HepG2 (cell line): ENCODE measurements around the gene IFNAR1. TPM values are rescaled to one million over a fixed set of nuclear protein-coding genes. Genes with fewer than 3 reads are reported as not detected.

ENCODE experiments used
- CREM ChIP-seq, 2 experiments: sonication (generic) in 1 of 2; formaldehyde crosslinking in 1 of 2; IDR thresholded peaks; 2 replicates each; pipeline versions ENCODE4 v1.4.0 to v1.6.1; 2016 to 2020; ENCODE audit warnings: antibody characterized with exemption in 1 of 2, mild to moderate bottlenecking in 1 of 2, missing genetic modification reagents in 1 of 2
- DMAP1 ChIP-seq: IDR thresholded peaks from 2 replicates; pipeline ENCODE4 v1.6.1; 2016
- EP300 ChIP-seq, 3 experiments: sonication (generic) in 1 of 3; formaldehyde crosslinking in 1 of 3; IDR thresholded peaks; 2 replicates each; pipeline versions ENCODE4 v1.5.1 to v1.6.1; 2011 to 2020; ENCODE audit warnings: low read depth in 2 of 3, low read length in 2 of 3, borderline replicate concordance in 1 of 3, improper control_type of control experiment in 1 of 3, mild to moderate bottlenecking in 1 of 3, missing genetic modification reagents in 1 of 3, moderate library complexity in 1 of 3
- ISL2 ChIP-seq: sonication (generic); formaldehyde crosslinking; IDR thresholded peaks from 2 replicates; pipeline ENCODE4 v1.5.0; 2020; ENCODE audit warnings: missing genetic modification reagents
- KDM4B ChIP-seq: sonication (generic); formaldehyde crosslinking; IDR thresholded peaks from 2 replicates; pipeline ENCODE4 v1.4.0; 2020; ENCODE audit warnings: missing genetic modification reagents
- MXD4 ChIP-seq: IDR thresholded peaks from 2 replicates; pipeline ENCODE4 v1.6.1; 2016; ENCODE audit warnings: mild to moderate bottlenecking, missing biosample characterization, missing genetic modification reagents
- MXI1 ChIP-seq: IDR thresholded peaks from 3 replicates; pipeline ENCODE4 v1.6.1; 2012; ENCODE audit warnings: low read depth, low read length, inconsistent platforms, borderline replicate concordance
- PAWR ChIP-seq: sonication (generic); formaldehyde crosslinking; IDR thresholded peaks from 2 replicates; pipeline ENCODE4 v1.4.0; 2020; ENCODE audit warnings: missing genetic modification reagents, mild to moderate bottlenecking, borderline replicate concordance
- PHF5A ChIP-seq: IDR thresholded peaks from one replicate; pipeline ENCODE4 v1.6.1; 2018; ENCODE audit warnings: low read depth, missing genetic modification reagents; ENCODE audit not compliant: unreplicated experiment
- REPIN1 ChIP-seq: sonication (generic); formaldehyde crosslinking; IDR thresholded peaks from 2 replicates; pipeline ENCODE4 v1.8.0; 2022; ENCODE audit warnings: missing genetic modification reagents, low read depth, mild to moderate bottlenecking, borderline replicate concordance
- SIN3A ChIP-seq: IDR thresholded peaks from 2 replicates; pipeline ENCODE4 v1.6.1; 2011; ENCODE audit warnings: low read depth, mild to moderate bottlenecking, control low read depth, low read length, borderline replicate concordance
- SMC3 ChIP-seq: IDR thresholded peaks from 2 replicates; pipeline ENCODE4 v1.6.1; 2011; ENCODE audit warnings: low read length, improper control_type of control experiment
- TEAD3 ChIP-seq: optimal IDR thresholded peaks from 2 replicates; pipeline ENCODE3; 2016; ENCODE audit warnings: borderline replicate concordance
- TGIF2 ChIP-seq: IDR thresholded peaks from 2 replicates; pipeline ENCODE4 v1.6.1; 2016; ENCODE audit warnings: control low read depth, missing compliant biosample characterization
- ZMYM4 ChIP-seq: sonication (generic); formaldehyde crosslinking; IDR thresholded peaks from 2 replicates; pipeline ENCODE4 v1.8.1; 2023; ENCODE audit warnings: mild to moderate bottlenecking, missing genetic modification reagents
- ZNF652 ChIP-seq: IDR thresholded peaks from 2 replicates; pipeline ENCODE4 v1.6.1; 2016; ENCODE audit warnings: low read depth, borderline replicate concordance
- polyA plus RNA-seq, 8 experiments: library from polyadenylated mRNA; depleted of rRNA in 3 of 8; stranded (reverse) in 7 of 8; unstranded in 1 of 8; fragments of >200 nt; fragmentation: Illumina TruSeq in 4 of 8; extraction: Trizol in 4 of 8; gene quantifications; 2 replicates each; pipeline versions ENCODE4 v1.2.1 to v1.2.3, GENCODE V29; 2011 to 2016; ENCODE audit warnings: low read depth in 4 of 8, missing spikeins in 1 of 8, mixed read lengths in 1 of 8; ENCODE audit not compliant: insufficient read depth in 1 of 8
- total RNA-seq, 5 experiments: library from RNA; depleted of rRNA; stranded (reverse); fragments of >200 nt; fragmentation: Illumina TruSeq; extraction: Trizol; gene quantifications; 2 replicates each; pipeline ENCODE4 v1.2.3, GENCODE V29; 2016; ENCODE audit warnings: low read depth in 1 of 5
- TF ChIP-seq, protein P1 (sequence below): sonication (generic); formaldehyde crosslinking; IDR thresholded peaks from 2 replicates; pipeline ENCODE4 v1.4.0; 2020; ENCODE audit warnings: missing genetic modification reagents
- TF ChIP-seq, protein P2 (sequence below): sonication (generic); formaldehyde crosslinking; IDR thresholded peaks from 2 replicates; pipeline ENCODE4 v1.4.0; 2020; ENCODE audit warnings: missing genetic modification reagents
- TF ChIP-seq, protein P3 (sequence below): sonication (generic); formaldehyde crosslinking; IDR thresholded peaks from 2 replicates; pipeline ENCODE4 v1.4.0; 2020; ENCODE audit warnings: missing genetic modification reagents, borderline replicate concordance
- TF ChIP-seq, protein P4 (sequence below): sonication (generic); IDR thresholded peaks from 2 replicates; pipeline ENCODE4 v1.6.1; 2016; ENCODE audit warnings: low read depth, borderline replicate concordance
- TF ChIP-seq, protein P5 (sequence below): IDR thresholded peaks from 2 replicates; pipeline ENCODE4 v1.6.1; 2016; ENCODE audit warnings: missing compliant biosample characterization, missing genetic modification reagents, borderline replicate concordance
- TF ChIP-seq, protein P6 (sequence below): sonication (generic); formaldehyde crosslinking; IDR thresholded peaks from 2 replicates; pipeline ENCODE4 v1.5.0; 2020; ENCODE audit warnings: missing genetic modification reagents, mild to moderate bottlenecking, borderline replicate concordance

Gene IFNAR1
- total and polyA plus RNA-seq, 2 of the 13 experiments (the other 11 are each of a cell fraction or from before 2014, with no cell fraction given) = 6.7 to 9.3 TPM

DNA sequence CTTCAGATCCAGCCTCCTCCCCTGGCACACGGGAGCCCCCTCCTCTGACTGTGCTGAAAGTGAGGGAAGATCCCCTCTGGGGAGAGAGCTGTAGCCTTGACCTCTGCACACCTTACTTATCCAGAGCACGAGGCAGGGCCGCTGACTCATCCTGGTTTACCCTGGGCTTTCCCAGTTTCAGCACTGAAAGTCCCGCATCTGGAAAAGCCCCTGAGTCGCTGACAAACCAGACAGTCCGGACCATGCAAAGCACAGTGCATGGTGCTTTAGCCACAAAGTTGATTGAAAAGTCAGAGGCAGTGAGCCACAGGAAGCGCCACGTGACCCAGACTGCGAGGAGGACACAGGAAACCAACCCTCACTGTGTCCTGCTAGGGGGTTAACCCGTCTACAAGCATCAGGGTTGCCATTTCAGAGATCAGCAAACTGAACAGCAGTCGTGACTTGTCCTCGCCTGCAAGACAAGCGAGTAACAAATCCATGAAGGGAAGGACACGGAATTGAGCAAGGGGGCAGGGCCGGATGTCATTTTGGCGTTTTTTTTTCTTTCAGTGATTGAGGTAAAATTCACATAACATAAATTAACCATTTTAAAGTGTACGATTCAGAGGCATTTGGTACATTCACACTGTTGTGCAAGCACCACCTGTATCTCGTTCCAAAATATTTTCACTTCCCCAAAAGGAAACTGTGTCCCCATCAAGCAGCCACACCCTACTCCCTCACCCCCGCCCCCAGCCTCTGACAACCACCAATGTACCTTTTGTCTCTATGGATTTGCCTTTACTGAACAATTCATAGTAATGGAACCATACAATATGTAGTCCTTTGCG lies 58.5 kb downstream of the IFNAR1 start (continued):
- peak; percentile 76; the same call in 1 of the 2 replicates for TF ChIP-seq ZNF652 (CRISPR knock-in tag)
- no peak for TF ChIP-seq SIN3A
- TF ChIP-seq CREM (IDR thresholded peaks at IDR 0.05) = peak; percentile 45; the same call in 1 of the 2 replicates
- TF ChIP-seq CREM (CRISPR knock-in tag; IDR thresholded peaks at IDR 0.05) = no peak
- TF ChIP-seq, protein P1, sequence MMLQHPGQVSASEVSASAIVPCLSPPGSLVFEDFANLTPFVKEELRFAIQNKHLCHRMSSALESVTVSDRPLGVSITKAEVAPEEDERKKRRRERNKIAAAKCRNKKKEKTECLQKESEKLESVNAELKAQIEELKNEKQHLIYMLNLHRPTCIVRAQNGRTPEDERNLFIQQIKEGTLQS (CRISPR knock-in tag) = peak; percentile 94
- TF ChIP-seq KDM4B (CRISPR knock-in tag) = peak; percentile 65; the same call in 1 of the 2 replicates
- peak; percentile 38; the same call in 1 of the 2 replicates for TF ChIP-seq ISL2 (CRISPR knock-in tag)
- peak; percentile 48 for TF ChIP-seq TEAD3
- TF ChIP-seq, protein P2, sequence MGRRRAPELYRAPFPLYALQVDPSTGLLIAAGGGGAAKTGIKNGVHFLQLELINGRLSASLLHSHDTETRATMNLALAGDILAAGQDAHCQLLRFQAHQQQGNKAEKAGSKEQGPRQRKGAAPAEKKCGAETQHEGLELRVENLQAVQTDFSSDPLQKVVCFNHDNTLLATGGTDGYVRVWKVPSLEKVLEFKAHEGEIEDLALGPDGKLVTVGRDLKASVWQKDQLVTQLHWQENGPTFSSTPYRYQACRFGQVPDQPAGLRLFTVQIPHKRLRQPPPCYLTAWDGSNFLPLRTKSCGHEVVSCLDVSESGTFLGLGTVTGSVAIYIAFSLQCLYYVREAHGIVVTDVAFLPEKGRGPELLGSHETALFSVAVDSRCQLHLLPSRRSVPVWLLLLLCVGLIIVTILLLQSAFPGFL = no peak
- TF ChIP-seq REPIN1 (CRISPR knock-in tag) = no peak
- TF ChIP-seq, protein P3, sequence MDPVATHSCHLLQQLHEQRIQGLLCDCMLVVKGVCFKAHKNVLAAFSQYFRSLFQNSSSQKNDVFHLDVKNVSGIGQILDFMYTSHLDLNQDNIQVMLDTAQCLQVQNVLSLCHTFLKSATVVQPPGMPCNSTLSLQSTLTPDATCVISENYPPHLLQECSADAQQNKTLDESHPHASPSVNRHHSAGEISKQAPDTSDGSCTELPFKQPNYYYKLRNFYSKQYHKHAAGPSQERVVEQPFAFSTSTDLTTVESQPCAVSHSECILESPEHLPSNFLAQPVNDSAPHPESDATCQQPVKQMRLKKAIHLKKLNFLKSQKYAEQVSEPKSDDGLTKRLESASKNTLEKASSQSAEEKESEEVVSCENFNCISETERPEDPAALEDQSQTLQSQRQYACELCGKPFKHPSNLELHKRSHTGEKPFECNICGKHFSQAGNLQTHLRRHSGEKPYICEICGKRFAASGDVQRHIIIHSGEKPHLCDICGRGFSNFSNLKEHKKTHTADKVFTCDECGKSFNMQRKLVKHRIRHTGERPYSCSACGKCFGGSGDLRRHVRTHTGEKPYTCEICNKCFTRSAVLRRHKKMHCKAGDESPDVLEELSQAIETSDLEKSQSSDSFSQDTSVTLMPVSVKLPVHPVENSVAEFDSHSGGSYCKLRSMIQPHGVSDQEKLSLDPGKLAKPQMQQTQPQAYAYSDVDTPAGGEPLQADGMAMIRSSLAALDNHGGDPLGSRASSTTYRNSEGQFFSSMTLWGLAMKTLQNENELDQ (CRISPR knock-in tag) = no peak
- peak; percentile 62 to 83; a peak in 3 of 4 replicates for TF ChIP-seq EP300 (IDR thresholded peaks at IDR 0.05; ENCODE audit: low read depth in 2 of 2, low read length in 2 of 2)
- TF ChIP-seq EP300 (CRISPR knock-in tag; IDR thresholded peaks at IDR 0.05; ENCODE audit: borderline replicate concordance) = peak; percentile 49; the same call in 1 of the 2 replicates
- TF ChIP-seq, protein P4, sequence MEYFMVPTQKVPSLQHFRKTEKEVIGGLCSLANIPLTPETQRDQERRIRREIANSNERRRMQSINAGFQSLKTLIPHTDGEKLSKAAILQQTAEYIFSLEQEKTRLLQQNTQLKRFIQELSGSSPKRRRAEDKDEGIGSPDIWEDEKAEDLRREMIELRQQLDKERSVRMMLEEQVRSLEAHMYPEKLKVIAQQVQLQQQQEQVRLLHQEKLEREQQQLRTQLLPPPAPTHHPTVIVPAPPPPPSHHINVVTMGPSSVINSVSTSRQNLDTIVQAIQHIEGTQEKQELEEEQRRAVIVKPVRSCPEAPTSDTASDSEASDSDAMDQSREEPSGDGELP = peak; percentile 51; the same call in 1 of the 2 replicates
- TF ChIP-seq, protein P5, sequence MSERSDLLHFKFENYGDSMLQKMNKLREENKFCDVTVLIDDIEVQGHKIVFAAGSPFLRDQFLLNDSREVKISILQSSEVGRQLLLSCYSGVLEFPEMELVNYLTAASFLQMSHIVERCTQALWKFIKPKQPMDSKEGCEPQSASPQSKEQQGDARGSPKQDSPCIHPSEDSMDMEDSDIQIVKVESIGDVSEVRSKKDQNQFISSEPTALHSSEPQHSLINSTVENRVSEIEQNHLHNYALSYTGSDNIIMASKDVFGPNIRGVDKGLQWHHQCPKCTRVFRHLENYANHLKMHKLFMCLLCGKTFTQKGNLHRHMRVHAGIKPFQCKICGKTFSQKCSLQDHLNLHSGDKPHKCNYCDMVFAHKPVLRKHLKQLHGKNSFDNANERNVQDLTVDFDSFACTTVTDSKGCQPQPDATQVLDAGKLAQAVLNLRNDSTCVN (CRISPR knock-in tag) = peak; percentile 41; the same call in 1 of the 2 replicates
- TF ChIP-seq PAWR (CRISPR knock-in tag) = no peak
- 0 out of 2 replicates have a peak, but pooled peaks have one; percentile 11 for TF ChIP-seq SMC3
- peak; percentile 89 for TF ChIP-seq DMAP1 (CRISPR knock-in tag)
- no peak for TF ChIP-seq MXD4 (CRISPR knock-in tag)
- peak; percentile 64; the same call in 1 of the 2 replicates for TF ChIP-seq TGIF2 (CRISPR knock-in tag)
- TF ChIP-seq, protein P6, sequence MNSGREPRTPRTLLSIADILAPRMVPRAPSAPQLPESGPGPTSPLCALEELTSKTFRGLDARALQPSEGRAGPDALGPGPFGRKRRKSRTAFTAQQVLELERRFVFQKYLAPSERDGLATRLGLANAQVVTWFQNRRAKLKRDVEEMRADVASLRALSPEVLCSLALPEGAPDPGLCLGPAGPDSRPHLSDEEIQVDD (CRISPR knock-in tag) = no peak
- TF ChIP-seq ZMYM4 (CRISPR knock-in tag) = peak; percentile 50; the same call in 1 of the 2 replicates
- TF ChIP-seq MXI1 = peak; percentile 53; the same call in 1 of the 3 replicates
- TF ChIP-seq PHF5A (CRISPR knock-in tag) = peak; percentile 50
